GM04503 (cell line): Measurements from ENCODE around the gene GBGT1.
"Not testable (repeated sequence)": the region's sequence is repeated elsewhere in the genome, so short reads cannot be mapped to it uniquely, and the experiment has no call there.

ENCODE experiments used
- DNase-seq: peaks from one replicate; pipeline ENCODE4 v3.0.0-alpha.2; 2012; ENCODE audit warnings: low read depth

Gene GBGT1

GRCh38 chr9:133163504-133164172 is at the start of gene GBGT1:
GBGT1 (minus strand) TSS chr9:133163914; CDS start chr9:133162412, 1,502 bp downstream.
- DNase-seq, result no peak

- DNase-seq, result no peak
These were observed 46.9 kb upstream of the GBGT1 start for GRCh38 chr9:133210609-133211008.

- DNase-seq, result no peak
These were observed 46.5 kb upstream of the GBGT1 start for GRCh38 chr9:133210202-133210532.

- not testable (repeated sequence) for DNase-seq
These were observed 45.9 kb upstream of the GBGT1 start for GRCh38 chr9:133209327-133210201.

- not testable (repeated sequence) for DNase-seq
These were observed 45.2 kb upstream of the GBGT1 start, which contains the start of gene OBP2B for GRCh38 chr9:133208880-133209300. OBP2B (minus strand) TSS chr9:133209250; CDS start chr9:133209199, 51 bp downstream.

GRCh38 chr9:133208171-133208879 is 44.6 kb upstream of the GBGT1 start:
- DNase-seq, result not testable (repeated sequence)

GRCh38 chr9:133207540-133208170 is 43.9 kb upstream of the GBGT1 start:
- DNase-seq, result no peak

GRCh38 chr9:133207021-133207531 is 43.4 kb upstream of the GBGT1 start:
- DNase-seq, result no peak

- no peak for DNase-seq
These were observed 42.5 kb upstream of the GBGT1 start for GRCh38 chr9:133205996-133206931.

- DNase-seq, result not testable (repeated sequence)
These were observed 41.8 kb upstream of the GBGT1 start for GRCh38 chr9:133205481-133205887.

GRCh38 chr9:133204993-133205336 is 41.3 kb upstream of the GBGT1 start:
- DNase-seq, result no peak

- DNase-seq, result no peak
These were observed 40.8 kb upstream of the GBGT1 start for GRCh38 chr9:133204335-133204992.

- DNase-seq, result no peak
These were observed 39.9 kb upstream of the GBGT1 start for GRCh38 chr9:133203506-133204075.

- DNase-seq, result no peak
These were observed 39.2 kb upstream of the GBGT1 start for GRCh38 chr9:133202688-133203453.

GRCh38 chr9:133202145-133202513 is 38.4 kb upstream of the GBGT1 start:
- no peak for DNase-seq

GRCh38 chr9:133201424-133202144 is 37.9 kb upstream of the GBGT1 start:
- DNase-seq, result no peak

- DNase-seq, result no peak
These were observed 36.9 kb upstream of the GBGT1 start for GRCh38 chr9:133200631-133201030.

- DNase-seq, result no peak
These were observed 36.1 kb upstream of the GBGT1 start for GRCh38 chr9:133199648-133200321.
